Lung microvascular endothelial cell (primary cell): Measurements from ENCODE around the gene OR52E5. TPM values are rescaled to one million over a fixed set of nuclear protein-coding genes. Genes with fewer than 3 reads are reported as not detected.

ENCODE experiments used
- DNase-seq, 2 donors: peaks; one replicate each; pipeline versions ENCODE4 v3.0.0 to v3.0.0-alpha.2; 2010; ENCODE audit warnings: low read depth in 2 of 2
- total RNA-seq: library from RNA; depleted of rRNA; stranded (reverse); fragments of >200 nt; gene quantifications from 2 replicates; pipeline ENCODE4 v1.2.1, GENCODE V29; 2014

Gene OR52E5
- total RNA-seq, 1 donor from 2014 or later: not detected

- DNase-seq: no peak
Measured at GRCh38 chr11:5932671-5933070, 39.7 kb downstream of the OR52E5 start.

DNA sequence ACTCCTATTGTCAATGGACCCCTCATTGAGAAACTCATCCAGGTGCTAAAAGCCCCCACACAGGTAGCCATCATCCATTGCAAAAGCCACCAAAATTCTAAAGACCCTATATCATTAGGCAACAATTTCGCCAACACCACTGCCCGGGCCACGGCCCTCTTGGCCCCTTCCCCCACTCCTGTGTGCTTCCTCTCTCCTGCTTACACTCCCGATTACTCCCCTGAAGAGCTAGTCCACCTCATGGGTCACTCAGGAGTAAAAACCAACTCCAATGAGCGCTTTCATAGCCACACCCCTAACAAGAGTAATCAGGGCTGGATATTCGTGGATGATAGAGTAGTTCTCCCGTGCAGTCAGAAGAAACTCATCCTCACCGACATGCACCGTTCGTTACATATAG lies 40.1 kb downstream of the OR52E5 start:
- no peak for DNase-seq

DNA sequence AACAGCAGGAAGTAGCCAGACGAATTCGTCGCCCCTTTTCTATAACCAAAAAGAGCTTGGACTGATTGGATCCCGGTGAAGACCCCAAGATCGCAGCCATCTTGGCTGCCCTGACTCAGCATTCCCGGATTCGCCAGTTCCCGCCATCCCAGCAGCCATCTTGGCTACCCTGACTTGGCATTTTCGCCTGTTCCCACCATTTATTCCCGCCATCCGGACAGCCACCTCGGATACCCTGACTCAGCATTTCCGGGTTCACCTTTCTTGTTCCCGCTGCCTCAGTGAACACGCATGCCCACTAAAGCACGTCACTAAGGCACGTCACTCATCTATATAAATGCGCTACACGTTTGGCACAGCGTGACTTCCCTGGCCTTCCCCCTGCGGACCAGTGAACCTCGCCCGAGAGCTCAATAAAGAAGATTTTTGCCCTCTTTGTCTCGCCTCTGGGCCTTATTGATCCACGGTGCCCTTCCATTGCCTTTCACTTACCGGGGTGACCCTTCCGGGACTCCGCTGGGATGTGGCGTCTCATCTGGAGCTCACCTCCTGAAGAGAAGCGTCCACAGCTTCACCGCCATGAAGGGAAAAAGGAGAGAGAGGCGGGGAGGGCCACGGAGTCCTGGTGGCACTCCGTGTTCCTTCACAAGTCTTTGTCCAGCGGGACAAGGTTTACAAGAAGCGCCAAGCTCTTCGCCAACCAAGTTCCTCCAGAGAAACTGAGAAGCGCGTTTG lies 45.0 kb downstream of the OR52E5 start:
- DNase-seq: no peak

DNA sequence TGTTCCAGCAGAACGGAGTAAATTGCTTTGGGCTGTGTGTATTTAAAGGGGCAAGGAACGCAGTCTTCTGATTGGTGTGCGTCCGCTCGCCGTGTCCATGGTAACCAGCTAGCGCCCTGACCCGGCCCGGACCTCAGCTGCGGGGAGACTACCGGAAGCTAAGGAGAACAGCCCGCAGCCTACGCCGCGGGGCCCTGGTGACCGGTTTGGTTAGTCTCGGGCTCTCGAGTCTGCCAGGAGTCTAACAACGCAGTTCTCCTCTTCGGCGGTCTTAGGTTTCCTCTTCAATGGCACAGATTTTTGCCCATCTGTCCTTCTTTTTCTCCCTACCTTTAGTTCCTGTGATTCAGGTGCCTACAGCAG lies 45.6 kb downstream of the OR52E5 start:
- no peak for DNase-seq

DNA sequence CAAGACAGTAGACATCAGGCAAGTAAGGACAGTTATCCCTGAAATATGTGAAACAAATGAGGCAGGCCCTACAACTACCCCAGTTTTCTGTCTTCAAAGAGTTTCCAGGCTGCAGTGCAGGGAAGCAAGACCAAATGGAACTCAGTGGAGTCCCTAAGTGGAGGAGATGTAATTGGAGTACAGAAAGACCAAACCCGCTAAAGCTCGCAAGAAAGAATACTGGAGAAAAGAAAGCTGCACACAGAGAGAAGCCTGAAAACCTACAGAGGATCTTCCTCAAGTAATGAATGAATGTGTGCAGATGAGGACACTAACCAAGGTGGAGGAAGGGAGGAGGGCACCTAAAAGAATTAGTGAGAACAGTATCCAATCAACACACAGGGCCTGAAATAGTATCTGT lies 47.7 kb downstream of the OR52E5 start:
- DNase-seq: no peak

DNA sequence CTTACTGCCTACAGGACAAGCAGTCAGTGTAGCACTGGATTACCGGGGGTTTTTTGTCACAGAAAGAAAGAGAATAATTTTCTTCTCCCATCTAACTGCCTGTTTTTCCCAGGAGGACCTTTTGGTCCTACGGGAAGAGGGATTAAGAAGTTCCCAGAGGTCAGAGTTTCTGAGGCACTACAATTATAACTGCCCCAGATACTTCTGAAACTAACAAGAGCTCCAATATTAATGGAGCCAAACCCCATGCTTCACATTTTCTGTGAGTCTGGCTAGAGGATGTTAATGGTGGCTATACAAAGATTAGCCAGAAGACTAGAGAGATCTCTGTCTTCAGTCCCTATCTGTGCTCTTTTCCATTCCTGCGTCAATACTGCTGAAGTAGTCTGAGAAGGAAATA lies 48.9 kb downstream of the OR52E5 start, which contains the start of gene OR56A3:
Gene OR56A3, plus strand, starts transcription at position 301 of the 400 bp plus-strand sequence. CDS start 5,096 bp downstream, outside the sequence.
- DNase-seq: no peak

Other genes with a start within 250 kb of the OR52E5 start
- gene TRIM5, start 208.1 kb upstream of the OR52E5 start, total RNA-seq: 46.4 and 75.4 TPM in 2 replicates
- 47.0 and 66.9 TPM in 2 replicates for gene TRIM22, start 203.4 kb upstream of the OR52E5 start, total RNA-seq
- gene OR56B1, start 156.8 kb upstream of the OR52E5 start, total RNA-seq: not detected in 2 replicates
- gene OR52N4, start 139.0 kb upstream of the OR52E5 start, total RNA-seq: not detected in 2 replicates
- not detected in 2 replicates for gene OR52N5, start 109.9 kb upstream of the OR52E5 start, total RNA-seq
- gene OR52N1, start 101.9 kb upstream of the OR52E5 start, total RNA-seq: not detected in 2 replicates
- not detected in 2 replicates for gene OR52N2, start 84.3 kb upstream of the OR52E5 start, total RNA-seq
- gene OR52E6, start 51.3 kb upstream of the OR52E5 start, total RNA-seq: not detected in 2 replicates
- gene OR52E8, start 35.5 kb upstream of the OR52E5 start, total RNA-seq: not detected in 2 replicates
- not detected in 2 replicates for gene OR52E4, start 12.6 kb upstream of the OR52E5 start, total RNA-seq
- gene OR56A3, start 49.0 kb downstream of the OR52E5 start, total RNA-seq: not detected in 2 replicates
- gene OR56A5, start 75.3 kb downstream of the OR52E5 start, total RNA-seq: not detected in 2 replicates
- not detected in 2 replicates for gene OR52L1, start 93.8 kb downstream of the OR52E5 start, total RNA-seq
- gene OR56A4, start 113.7 kb downstream of the OR52E5 start, total RNA-seq: not detected in 2 replicates
- gene OR56A1, start 137.6 kb downstream of the OR52E5 start, total RNA-seq: not detected in 2 replicates
- gene OR56B4, start 214.5 kb downstream of the OR52E5 start, total RNA-seq: not detected in 2 replicates